ENCODE data around the gene UBE2R2. TPM values are rescaled to one million over a fixed set of nuclear protein-coding genes. Genes with fewer than 3 reads are reported as not detected.
"Not testable (repeated sequence)": the region's sequence is repeated elsewhere in the genome, so short reads cannot be mapped to it uniquely, and the experiment has no call there.

Gene UBE2R2
- total RNA-seq, 1 donor: 14.0 TPM

GRCh38 chr9:33798545-33798944, 18.4 kb upstream of the UBE2R2 start:
- no peak for DNase-seq (ENCODE audit: low read depth in 2 of 3, low spot score in 2 of 3)

GRCh38 chr9:33799928-33800704, 16.8 kb upstream of the UBE2R2 start:
- no peak for DNase-seq (ENCODE audit: low read depth in 2 of 3, low spot score in 2 of 3)

- DNase-seq (ENCODE audit: low read depth in 2 of 3, low spot score in 2 of 3): no peak
Observed at GRCh38 chr9:33800886-33801285, 16.1 kb upstream of the UBE2R2 start.

- not testable (repeated sequence) for DNase-seq (ENCODE audit: low read depth in 2 of 3, low spot score in 2 of 3)
Observed at GRCh38 chr9:33801943-33802500, 14.9 kb upstream of the UBE2R2 start.

- DNase-seq (ENCODE audit: low read depth in 2 of 3, low spot score in 2 of 3): not testable (repeated sequence)
Observed at GRCh38 chr9:33804196-33804595, 12.8 kb upstream of the UBE2R2 start.

GRCh38 chr9:33807156-33807555, 9.8 kb upstream of the UBE2R2 start:
- DNase-seq (ENCODE audit: low read depth in 2 of 3, low spot score in 2 of 3): not testable (repeated sequence)

GRCh38 chr9:33808979-33809322, 8.0 kb upstream of the UBE2R2 start:
- not testable (repeated sequence) for DNase-seq (ENCODE audit: low read depth in 2 of 3, low spot score in 2 of 3)

GRCh38 chr9:33809506-33809905, 7.5 kb upstream of the UBE2R2 start:
- no peak for DNase-seq (ENCODE audit: low read depth in 2 of 3, low spot score in 2 of 3)

GRCh38 chr9:33813712-33814641, 3.0 kb upstream of the UBE2R2 start:
- peak in 2 of 3 donors; percentile 65 to 80 for DNase-seq (ENCODE audit: low read depth in 2 of 3, low spot score in 2 of 3)

- no peak for DNase-seq (ENCODE audit: low read depth in 2 of 3, low spot score in 2 of 3)
Observed at GRCh38 chr9:33815781-33816180, 1.2 kb upstream of the UBE2R2 start.

- peak; percentile 26 to 77 (median 76) for DNase-seq (ENCODE audit: low read depth in 2 of 3, low spot score in 2 of 3)
Observed at GRCh38 chr9:33817327-33818166, 587 bp downstream of the UBE2R2 start.

- DNase-seq (ENCODE audit: low read depth in 2 of 3, low spot score in 2 of 3): peak in 1 of 3 donors; percentile 76
Observed at GRCh38 chr9:33818167-33818846, 1.3 kb downstream of the UBE2R2 start.

- peak in 1 of 3 donors; percentile 31 for DNase-seq (ENCODE audit: low read depth in 2 of 3, low spot score in 2 of 3)
Observed at GRCh38 chr9:33818847-33819500, 2.0 kb downstream of the UBE2R2 start.

GRCh38 chr9:33820231-33820745, 3.3 kb downstream of the UBE2R2 start:
- no peak for DNase-seq (ENCODE audit: low read depth in 2 of 3, low spot score in 2 of 3)

- no peak for DNase-seq (ENCODE audit: low read depth in 2 of 3, low spot score in 2 of 3)
Observed at GRCh38 chr9:33823801-33824200, 6.8 kb downstream of the UBE2R2 start.

- not testable (repeated sequence) for DNase-seq (ENCODE audit: low read depth in 2 of 3, low spot score in 2 of 3)
Observed at GRCh38 chr9:33827285-33827684, 10.3 kb downstream of the UBE2R2 start.

GRCh38 chr9:33829641-33830230, 12.8 kb downstream of the UBE2R2 start:
- DNase-seq (ENCODE audit: low read depth in 2 of 3, low spot score in 2 of 3): not testable (repeated sequence)

- no peak for DNase-seq (ENCODE audit: low read depth in 2 of 3, low spot score in 2 of 3)
Observed at GRCh38 chr9:33835625-33836260, 18.8 kb downstream of the UBE2R2 start.

Measured in hematopoietic multipotent progenitor cell (in vitro differentiated cells).